Heart right ventricle (tissue), 16 donors: ENCODE data around the gene OR2AT4. TPM values are rescaled to one million over a fixed set of nuclear protein-coding genes. Genes with fewer than 3 reads are reported as not detected.
"Not testable (repeated sequence)": the region's sequence is repeated elsewhere in the genome, so short reads cannot be mapped to it uniquely, and the experiment has no call there.

ENCODE experiments used
- ATAC-seq, 8 donors: fragments of 200-7000 bp; cut with Tn5 transposase; one replicate each; pipeline ENCODE4 v1.9.1; 2020; ENCODE audit warnings: mild to moderate bottlenecking in 8 of 8, moderate library complexity in 8 of 8, moderate number of reproducible peaks in 1 of 8
- DNase-seq, 2 donors: peaks; one replicate each; pipeline ENCODE4 v3.0.0-alpha.2; 2020
- H3K27ac ChIP-seq, 10 donors: fragments of 200-600 bp; sonication (generic) in 2 of 10; one replicate each; pipeline versions ENCODE4 v1.5.0 to v1.8.0; 2020 to 2022; ENCODE audit warnings: mild to moderate bottlenecking in 3 of 10
- H3K27me3 ChIP-seq, 7 donors: fragments of 200-600 bp; one replicate each; pipeline ENCODE4 v1.8.0; 2021 to 2022; ENCODE audit warnings: mild to moderate bottlenecking in 2 of 7
- H3K36me3 ChIP-seq, 9 donors: fragments of 200-600 bp; sonication (generic) in 1 of 9; one replicate each; pipeline versions ENCODE4 v1.5.0 to v1.8.0; 2020 to 2022; ENCODE audit warnings: mild to moderate bottlenecking in 2 of 9
- H3K4me1 ChIP-seq, 9 donors: fragments of 200-600 bp; sonication (generic) in 1 of 9; one replicate each; pipeline versions ENCODE4 v1.5.0 to v1.8.0; 2020 to 2022; ENCODE audit warnings: mild to moderate bottlenecking in 4 of 9
- H3K4me3 ChIP-seq, 10 donors: fragments of 200-600 bp; sonication (generic) in 2 of 10; one replicate each; pipeline versions ENCODE4 v1.5.0 to v1.8.0; 2020 to 2022; ENCODE audit warnings: mild to moderate bottlenecking in 7 of 10, moderate library complexity in 2 of 10
- H3K9me3 ChIP-seq, 11 donors: fragments of 200-600 bp in 10 of 11; sonication (generic) in 2 of 11; one replicate each; pipeline versions ENCODE4 v1.5.0 to v1.8.0; 2013 to 2022; ENCODE audit warnings: mild to moderate bottlenecking in 2 of 11, control low read depth in 1 of 11, moderate library complexity in 1 of 11
- CTCF ChIP-seq, 9 donors: fragments of 200-600 bp; sonication (generic) in 2 of 9; IDR thresholded peaks; one replicate each; pipeline versions ENCODE4 v1.5.0 to v1.8.0; 2021 to 2022; ENCODE audit warnings: antibody characterized with exemption in 9 of 9, mild to moderate bottlenecking in 5 of 9, moderate library complexity in 1 of 9
- WGBS, 2 donors: extraction: QIAGEN DNeasy Blood & Tissue Kit; methylation state at CpG; one replicate each; pipeline ENCODE4 v1.1.7; 2013; ENCODE audit warnings: inconsistent platforms in 1 of 2; 5-methylcytosine and 5-hydroxymethylcytosine counted together
- intact Hi-C, 10 donors: fragments of 100-400 bp; cut with DNase I; formaldehyde crosslinking; loops; one replicate each; pipeline versions ENCODE4 v1.11.1 to v1.14.2; 2022
- polyA plus RNA-seq, 2 donors: library from polyadenylated mRNA; stranded (reverse); fragments of 200-250 nt; gene quantifications; one replicate each; pipeline ENCODE4 v1.2.3, GENCODE V29; 2013
- total RNA-seq, 10 donors: library from RNA; stranded (reverse); fragmentation: NEBNext Ultra II Directional in 3 of 10; extraction: Animal tissue kit (Norgen Biotek cat#: 25700) in 3 of 10; gene quantifications; one replicate each; pipeline versions ENCODE4 v1.2.1 to v1.2.4, GENCODE V29; 2021 to 2023
- donor health status: Arrhythmogenic right ventricular cardiomyopathy.
- donor health status: ischemic (EF 13 %, LVEDD 7.1; RV severe dilation, severe dysfunction).
- donor health status: healthy with polysubstance abuse.
- donor health status: DM: no; HTN: yes; CAD: no.
- donor health status: DM: no; HTN: no; CAD: no.
- donor health status: ischemic (EF 25% LVEDD 6.9; RV normal size, moderate dysfunction).
- donor health status: ischemic (EF 25% LVEDD 5.7; RV mildly dilated, moderate dysfunction).
- donor health status: healthy.
- donor health status: DM: yes; HTN: yes; CAD: no.
- donor health status: Ischemic cardiomyopathy.
- donor health status: ischemic (EF 35%, LVEDD 5.7; RV mildly dilated, moderate dysfunction).
- donor health status: nonischemic (EF 11% LVEDD 7.7; RV severe dilation, severe dysfunction).
- donor health status: DM: yes; HTN: yes; CAD: no.
- donor health status: PGD.
- donor health status: ischemic (EF 29% LVEDD 5.4; RV normal size, mild dysfunction).
- donor health status: nonischemic (EF 23%, LVEDD 6.1; RV moderate dilation, normal function).

OR2AT4 gene
- total and polyA plus RNA-seq, 12 donors = not detected

GRCh38 chr11:75097173-75097557 lies 489 bp upstream of the OR2AT4 start:
- Histone ChIP-seq H3K4me1 (no peaks in the 10 kb centered on the region), H3K9me3 (peaks cover 0 to 4% (median 0%) of the 10 kb centered on the region in 11 donors), H3K4me3 (no peak overlapping the region), H3K27me3 (peaks cover 0 to 60% (median 16%) of the 10 kb centered on the region in 7 donors), H3K27ac (no peak overlapping the region), H3K36me3 (no peaks in the 10 kb centered on the region)
- ATAC-seq = no peak
- no peak for DNase-seq
- intact Hi-C loops = no loop called here
- WGBS, 2 donors = 66 to 67% methylated on average over 2 of the region's 2 CpGs
- TF ChIP-seq CTCF (IDR thresholded peaks at IDR 0.05) = no peak

GRCh38 chr11:75094382-75094781 lies 2.3 kb downstream of the OR2AT4 start:
- H3K4me3 ChIP-seq, intact Hi-C loops, DNase-seq, H3K4me1 ChIP-seq, ATAC-seq, H3K36me3 ChIP-seq, H3K27ac ChIP-seq: not testable (repeated sequence)
- Histone ChIP-seq H3K9me3 (peaks cover 0 to 24% (median 7%) of the 10 kb centered on the region in 11 donors), H3K27me3 (peaks cover 0 to 42% (median 16%) of the 10 kb centered on the region in 7 donors)

GRCh38 chr11:75090671-75091177 lies 6.0 kb downstream of the OR2AT4 start:
- no peak for ATAC-seq
- 78 to 90% methylated on average over 4 of the region's 4 CpGs for WGBS, 2 donors
- peaks cover 0 to 24% (median 7%) of the 10 kb centered on the region in 7 donors for H3K27me3 ChIP-seq

GRCh38 chr11:75087319-75088305 lies 9.1 kb downstream of the OR2AT4 start:
- TF ChIP-seq CTCF (IDR thresholded peaks at IDR 0.05) = no peak
- H3K4me3 ChIP-seq = no peak overlapping the region
- no peak for ATAC-seq
- H3K36me3 ChIP-seq = no peaks in the 10 kb centered on the region
- no peaks in the 10 kb centered on the region for H3K4me1 ChIP-seq
- peaks cover 0 to 20% (median 3%) of the 10 kb centered on the region in 7 donors for H3K27me3 ChIP-seq
- 68 to 74% methylated on average over 7 of the region's 7 CpGs for WGBS, 2 donors
- DNase-seq = no peak
- H3K27ac ChIP-seq = no peak overlapping the region
- intact Hi-C loops = no loop called here
- peaks cover 0 to 24% (median 7%) of the 10 kb centered on the region in 11 donors for H3K9me3 ChIP-seq

More at GRCh38 chr11:75090671-75091177, 6.0 kb downstream of the OR2AT4 start:
- Histone ChIP-seq H3K36me3 (no peaks in the 10 kb centered on the region), H3K27ac (no peak overlapping the region), H3K4me1 (no peaks in the 10 kb centered on the region), H3K9me3 (peaks cover 0 to 24% (median 7%) of the 10 kb centered on the region in 11 donors), H3K4me3 (no peak overlapping the region)
- no peak for TF ChIP-seq CTCF (IDR thresholded peaks at IDR 0.05)
- DNase-seq = no peak
- intact Hi-C loops = no loop called here
